Inferior parietal cortex (tissue), 1 donor: Measurements from ENCODE around the gene STX16.

Source experiments
- DNase-seq: peaks from one replicate; pipeline ENCODE4 v3.0.0-alpha.2; 2016; ENCODE audit errors: extremely low spot score

The STX16 gene

DNA sequence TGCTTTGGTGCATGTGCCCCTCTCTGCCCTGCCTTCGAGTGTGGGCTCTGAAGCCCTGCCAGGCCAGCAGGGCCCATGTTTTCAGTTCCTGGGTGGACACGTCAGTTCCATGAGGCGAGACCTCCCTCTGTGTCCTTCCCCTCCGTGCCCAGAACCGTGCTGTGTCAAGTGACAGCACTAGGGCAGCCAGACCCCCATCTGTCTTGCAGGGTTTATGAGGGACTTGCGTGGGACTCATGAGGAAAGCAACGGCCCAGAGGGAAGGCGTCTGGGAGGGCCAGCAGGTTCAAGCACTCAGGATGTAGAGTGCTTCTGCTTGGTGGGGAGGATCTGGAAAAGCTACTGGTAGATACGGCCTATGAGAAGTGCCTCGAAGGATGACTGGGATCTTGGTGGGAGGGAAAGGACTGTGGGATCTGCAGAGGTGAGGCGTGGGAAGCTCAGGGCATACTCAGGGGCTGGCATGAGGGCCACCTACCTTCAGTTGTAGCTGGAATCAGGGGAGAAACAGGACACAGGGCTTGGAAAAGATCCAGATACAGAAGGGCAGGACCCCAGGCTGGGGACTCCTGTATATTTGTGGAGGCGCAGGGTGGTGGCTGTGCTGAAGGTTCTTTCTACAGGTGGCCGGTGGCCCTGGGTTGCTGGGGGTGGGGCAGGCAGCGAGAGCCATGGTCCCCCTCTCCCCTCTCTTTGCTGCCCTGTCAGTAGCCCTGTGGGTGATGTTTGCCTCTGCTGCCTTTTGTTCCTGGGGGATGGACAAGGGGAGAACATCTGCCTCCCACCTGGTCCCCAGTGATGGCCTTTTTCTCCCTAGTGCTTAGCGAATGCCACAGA lies 47.0 kb downstream of the STX16 start:
- no peak for DNase-seq

- DNase-seq = no peak
Observed at GRCh38 chr20:58698741-58699622, 47.9 kb downstream of the STX16 start.

GRCh38 chr20:58699623-58700107 lies 48.6 kb downstream of the STX16 start:
- DNase-seq = no peak

DNA sequence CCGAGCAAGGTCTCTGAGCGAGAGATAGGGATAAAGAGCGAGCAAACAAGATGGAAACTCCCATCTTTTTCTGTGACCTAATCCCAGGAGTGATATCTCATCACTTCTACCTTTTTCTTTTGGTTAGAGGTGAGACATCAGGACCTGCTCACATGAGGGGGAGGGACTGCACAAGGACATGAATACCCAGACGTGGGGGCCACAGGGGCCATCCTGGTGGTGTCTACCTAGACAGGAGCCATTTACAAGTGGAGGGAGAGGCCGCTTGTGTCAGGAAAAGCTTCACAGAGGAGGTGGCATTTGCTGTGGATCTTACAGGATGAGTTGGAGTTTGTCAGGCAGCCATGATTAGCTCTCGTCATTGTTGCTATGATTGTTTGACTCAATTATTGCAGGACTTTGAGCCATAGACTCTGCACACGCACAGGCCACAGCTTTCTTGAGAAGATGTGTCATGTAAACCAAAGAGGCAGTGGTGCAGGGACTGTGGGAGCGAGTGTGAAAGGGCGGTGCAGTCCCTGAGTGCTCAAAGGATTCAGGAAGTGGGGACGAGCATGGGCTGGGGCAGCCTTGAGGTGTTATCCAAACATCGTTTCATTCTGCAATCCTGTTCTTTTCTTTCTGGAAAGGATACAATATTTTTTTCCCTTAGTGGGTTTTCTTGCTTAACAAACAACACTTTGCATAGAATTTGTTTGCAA lies 49.2 kb downstream of the STX16 start:
- no peak for DNase-seq

DNA sequence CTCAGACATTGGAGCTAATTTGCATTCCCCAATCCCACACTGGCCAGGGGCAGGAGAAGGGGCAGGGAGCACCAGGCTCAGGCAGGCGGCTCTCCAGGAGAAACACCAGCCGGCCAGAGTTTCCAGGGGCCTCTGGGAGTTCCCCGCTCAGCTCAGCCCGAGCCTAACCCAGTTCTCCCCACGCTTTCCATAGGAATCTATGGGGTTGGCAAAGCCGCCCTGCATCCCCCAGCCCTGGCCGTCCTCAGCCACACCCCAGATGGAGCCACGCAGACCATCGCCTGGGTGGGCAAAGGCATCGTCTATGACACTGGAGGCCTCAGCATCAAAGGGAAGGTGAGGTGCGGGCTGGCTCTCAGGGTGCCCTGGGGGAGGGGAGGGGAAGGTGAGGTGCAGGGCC lies 49.7 kb downstream of the STX16 start:
- no peak for DNase-seq

DNA sequence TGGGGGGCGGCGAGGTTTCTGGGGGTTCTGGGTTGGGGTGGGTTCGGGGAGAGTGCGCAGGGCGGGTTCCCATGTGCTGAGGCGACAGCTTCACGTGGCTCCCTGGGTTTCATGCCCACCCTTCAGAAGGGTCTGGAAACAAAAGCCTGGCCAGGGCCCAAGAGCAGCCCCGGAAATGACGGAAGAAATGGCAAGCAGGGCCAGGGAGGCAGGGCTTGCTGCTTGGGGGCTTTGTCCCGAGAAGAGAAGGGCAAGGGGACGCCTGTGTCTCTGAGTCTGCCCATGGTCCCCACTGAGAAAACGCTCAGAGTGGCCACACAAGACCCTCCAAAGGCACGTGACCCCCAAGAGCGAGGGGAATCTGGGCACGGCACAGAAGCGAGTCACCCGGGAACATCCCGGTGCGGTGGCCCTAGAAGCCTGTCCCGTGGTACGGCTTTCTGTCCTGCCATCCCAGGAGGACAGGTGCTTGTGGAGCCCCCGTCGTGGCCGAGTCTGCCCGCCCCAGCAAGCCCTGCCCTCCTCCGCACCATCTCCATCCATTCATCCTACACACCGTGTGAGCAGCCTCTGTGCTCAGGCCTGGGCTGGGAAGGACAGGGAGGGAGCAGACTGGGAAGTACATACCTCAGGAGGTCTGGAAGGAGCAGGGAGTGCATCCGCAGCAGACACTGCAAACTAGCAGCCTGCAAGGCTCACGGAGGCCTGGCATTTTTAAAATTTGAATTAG lies 50.5 kb downstream of the STX16 start:
- no peak for DNase-seq

DNA sequence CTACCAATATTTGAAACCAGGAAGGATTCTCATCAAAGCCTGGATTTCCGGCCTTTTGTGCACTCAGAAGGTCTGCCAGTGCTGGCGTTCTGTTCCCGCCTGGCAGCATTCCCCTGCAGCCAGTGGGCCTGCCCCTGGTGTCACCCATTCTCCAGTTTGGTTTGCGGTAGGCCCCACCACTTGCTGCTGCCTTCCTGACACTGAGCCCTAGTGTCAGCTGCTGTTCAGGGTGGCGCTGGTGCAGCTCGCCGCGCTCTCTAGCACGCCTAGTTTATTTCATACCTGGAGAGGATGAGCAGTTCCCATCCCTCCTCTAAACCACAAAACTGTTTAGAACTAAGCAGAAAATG lies 51.1 kb downstream of the STX16 start:
- DNase-seq = no peak

DNA sequence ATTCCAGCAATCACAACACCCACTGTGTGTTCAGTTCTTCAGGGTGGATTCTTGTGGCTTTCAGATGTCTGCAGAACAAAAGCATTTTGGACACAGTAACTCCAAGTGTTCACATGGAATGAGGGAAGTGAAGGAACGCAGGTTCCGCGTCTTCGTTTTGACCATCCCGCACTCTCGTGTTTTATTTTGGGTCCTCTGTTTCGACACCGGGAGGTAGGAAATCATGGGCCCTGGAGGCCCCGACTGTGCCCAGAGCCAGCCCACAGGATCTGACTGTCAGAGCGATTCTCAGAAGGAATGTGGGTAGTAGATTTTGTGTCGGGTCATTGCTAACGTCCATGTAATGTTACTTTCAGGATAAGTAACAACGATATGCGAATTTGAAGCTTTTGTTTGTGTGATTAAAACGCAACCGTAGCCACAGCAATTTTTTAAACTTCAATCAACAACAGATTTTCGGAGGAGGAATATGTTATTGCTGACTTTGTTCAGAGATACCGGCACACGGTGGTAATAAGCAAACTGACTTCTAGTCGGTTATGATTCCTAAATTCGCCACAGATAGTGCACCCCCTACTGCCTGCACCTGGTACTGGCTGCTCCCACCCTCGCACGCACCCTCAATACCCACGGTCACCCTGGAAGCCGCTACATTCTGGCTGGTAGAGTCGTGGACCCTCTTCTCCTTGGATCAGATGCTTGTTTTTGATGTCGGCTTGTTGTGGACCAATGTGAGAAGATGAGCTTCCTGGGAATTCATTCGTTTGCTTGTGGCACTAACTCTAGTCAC lies 52.0 kb downstream of the STX16 start:
- DNase-seq = no peak

DNA sequence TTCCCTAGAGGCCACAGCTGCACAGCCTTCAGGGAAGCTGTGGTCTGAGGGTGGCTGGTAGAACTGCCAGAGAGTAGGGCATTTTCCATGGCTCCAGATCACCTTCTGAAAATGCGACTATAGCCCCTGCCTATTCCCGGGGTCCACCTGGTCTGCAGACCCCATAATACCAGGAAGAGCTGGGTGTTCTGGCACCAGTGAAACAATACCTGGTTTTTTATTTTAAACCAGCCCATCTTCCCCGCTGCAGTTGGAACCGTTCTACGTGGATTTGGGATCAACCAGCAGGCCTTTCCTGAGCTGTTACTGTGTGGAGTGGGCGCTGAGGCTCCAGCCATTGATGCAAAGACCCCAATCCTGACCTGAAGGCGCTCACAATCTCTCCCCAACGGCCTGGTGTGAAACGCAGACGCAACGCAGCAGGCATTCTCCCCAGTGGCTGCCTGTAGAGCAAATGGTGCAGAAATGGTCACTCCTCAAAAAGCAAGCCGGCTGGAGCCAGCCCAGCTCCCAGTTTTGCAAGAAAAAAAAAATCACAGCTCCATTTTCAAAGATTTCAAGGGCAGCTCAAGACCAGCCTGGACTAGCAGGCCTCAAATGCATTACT lies 52.8 kb downstream of the STX16 start:
- DNase-seq = no peak

GRCh38 chr20:58705208-58705926 lies 54.3 kb downstream of the STX16 start:
- DNase-seq = peak; percentile 32

DNA sequence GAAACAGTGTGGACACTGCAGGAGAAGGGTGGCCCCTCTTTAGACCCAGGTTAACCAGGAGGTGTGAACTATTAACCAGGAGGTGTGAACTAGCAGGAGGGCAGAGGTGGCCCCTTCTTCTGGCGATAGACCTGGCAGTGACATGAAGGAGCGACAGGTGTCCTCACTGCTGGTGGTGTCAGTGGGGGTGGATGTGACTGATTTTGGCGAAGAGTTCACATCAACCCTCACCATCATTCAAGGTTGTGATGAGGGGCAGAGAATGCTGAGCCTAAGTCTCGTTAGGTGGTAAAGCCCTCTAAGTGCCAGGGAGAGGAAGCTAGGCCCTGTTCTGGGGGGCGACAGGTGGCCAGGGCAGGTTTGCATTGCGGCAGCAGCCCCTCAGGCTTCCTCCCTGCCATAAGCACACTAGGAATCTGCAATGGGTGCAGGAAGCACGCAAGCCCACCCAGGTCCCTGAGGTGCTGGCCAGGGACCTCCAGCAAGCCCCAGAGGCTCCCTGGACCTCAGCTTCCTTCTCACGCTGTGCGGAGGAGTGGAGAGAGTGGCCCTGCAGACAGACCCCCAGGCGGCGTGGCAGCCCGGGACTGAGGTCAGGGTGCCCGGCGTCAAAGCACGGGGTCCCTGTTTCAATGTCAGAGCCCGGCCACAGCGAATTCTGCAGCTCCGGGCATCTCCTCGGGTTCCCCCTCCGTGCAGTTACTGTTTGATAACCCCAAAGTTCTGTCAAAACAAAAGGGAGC lies 55.2 kb downstream of the STX16 start:
- no peak for DNase-seq

DNA sequence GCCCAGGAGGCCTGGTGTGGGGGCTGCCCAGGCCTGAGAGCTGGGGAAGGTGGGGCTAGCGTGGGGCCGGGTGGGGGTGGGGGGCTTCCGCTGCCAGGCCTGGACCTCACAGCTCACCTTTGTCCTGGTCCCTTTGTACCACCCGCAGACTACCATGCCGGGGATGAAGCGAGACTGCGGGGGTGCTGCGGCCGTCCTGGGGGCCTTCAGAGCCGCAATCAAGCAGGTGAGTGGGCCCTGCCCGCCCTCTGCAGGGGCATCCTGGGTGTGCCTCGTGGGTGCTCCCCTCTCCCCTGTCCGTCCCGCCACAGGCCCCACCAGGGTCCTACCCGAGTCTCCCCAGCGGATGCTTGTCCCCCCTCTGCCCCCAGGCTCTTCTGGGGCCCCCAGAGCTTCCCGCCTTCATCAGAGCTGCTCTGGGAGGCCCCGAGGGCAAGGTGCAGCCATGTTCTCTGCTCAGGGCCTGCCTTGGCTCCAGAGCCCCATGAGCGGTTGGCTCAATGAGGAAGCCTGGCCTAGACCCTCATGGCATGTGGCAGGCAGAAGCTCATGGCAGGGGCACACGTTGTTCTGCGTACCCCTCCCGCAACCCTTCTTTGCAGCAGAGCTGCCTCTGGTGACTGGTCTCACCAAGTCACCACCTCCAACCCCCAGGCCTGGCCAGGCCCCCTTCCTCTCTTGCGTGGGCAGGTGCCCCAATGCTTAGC lies 56.0 kb downstream of the STX16 start:
- DNase-seq = no peak

DNA sequence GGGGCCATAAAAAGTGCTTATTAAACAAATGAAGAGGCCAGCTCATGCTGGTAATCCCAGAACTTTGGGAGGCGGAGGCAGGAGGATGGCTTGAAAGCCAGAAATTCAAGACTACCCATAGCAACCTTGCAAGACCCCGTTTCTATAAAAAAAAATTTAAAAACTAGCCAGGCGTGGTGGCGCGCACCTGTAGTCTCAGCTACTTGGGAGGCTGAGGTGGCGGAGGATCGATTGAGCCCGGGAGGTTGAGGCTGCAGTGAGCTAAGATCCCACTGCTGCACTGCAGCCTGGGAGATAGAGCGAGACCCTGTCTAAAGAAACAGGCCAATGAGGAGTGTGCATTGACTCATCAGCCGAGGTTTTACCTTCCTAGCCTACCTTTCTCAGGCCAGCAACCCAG lies 56.7 kb downstream of the STX16 start:
- DNase-seq = no peak

DNA sequence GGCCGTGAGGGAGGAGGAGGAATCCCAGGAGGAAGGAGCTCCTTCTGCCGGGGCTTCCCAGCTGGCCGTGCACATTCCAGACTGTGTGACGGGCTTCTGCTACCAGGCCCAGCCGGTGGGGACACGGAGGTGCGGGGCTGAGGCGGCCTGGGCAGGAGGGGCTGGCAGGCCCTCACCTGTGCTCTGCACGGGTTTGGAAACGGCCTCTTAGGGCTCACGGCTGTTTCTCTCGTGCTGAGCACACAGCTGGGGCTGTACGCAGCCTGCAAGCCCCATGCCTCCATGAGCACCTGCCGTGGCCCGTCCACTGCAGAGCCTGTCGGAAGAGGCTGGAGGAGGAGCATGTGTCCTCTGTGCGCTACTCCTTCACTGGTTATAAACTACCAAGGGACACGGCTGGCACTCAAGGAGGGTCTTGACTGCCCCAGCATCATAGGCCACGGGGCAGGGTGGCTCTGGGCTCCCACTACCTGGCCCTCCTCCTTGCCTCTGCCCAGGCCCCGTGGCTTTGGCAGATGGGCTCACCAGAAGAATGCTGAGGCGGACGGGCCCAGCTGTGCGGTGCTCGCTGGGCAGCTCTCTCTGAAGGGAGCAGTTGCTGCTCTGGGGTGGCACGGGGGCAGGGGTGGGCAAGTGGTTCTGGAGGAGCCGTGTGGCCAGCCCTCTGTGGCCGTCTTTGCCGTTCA lies 57.3 kb downstream of the STX16 start:
- DNase-seq = no peak

DNA sequence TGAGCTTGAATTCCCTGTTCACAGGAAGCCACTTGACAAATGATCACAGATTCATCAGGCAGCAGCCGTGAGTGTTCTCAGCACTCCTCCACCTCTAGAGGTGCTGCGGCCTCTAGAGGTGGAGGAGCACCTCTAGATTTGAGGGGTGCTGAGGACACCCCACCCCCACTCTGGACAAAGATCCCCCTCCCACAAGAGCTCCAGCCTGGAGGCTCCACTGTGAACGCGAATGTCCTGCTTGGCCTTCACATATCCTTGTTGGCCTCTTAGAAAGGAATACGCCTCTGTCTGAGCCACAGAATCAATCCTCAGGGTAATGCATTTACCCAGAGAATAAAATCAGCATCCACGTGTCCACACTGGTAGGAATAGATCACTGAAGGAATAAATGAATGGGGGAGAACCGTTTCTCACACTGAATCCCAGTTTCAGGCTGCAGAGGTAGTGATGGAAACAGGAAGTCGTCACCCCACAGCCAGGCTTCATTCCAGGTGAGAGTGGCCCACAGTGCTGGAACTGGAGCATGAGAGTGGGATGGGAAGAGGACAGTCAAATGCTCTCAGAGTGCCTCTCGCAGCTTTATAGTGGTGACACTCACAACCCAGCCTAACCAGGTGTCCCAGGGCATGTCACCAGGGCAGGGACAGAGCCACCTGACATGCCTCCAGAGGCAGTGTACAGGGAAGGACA lies 58.1 kb downstream of the STX16 start:
- DNase-seq = no peak

DNA sequence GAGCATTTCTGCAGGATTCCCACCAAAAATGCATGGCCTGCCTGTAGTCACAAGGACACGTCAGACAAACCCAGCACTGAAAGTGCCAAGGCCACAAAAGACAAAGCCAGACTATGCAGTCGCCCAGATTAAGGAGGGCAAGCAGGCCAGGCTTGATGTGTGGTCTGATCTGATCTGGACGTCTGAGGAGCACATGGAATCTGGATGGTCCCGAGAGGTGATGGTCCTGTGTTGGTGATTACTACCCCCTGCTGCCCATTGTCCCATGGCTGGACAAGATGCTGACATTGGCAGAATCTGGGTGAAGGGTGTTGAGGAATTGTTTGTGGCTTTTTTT lies 58.6 kb downstream of the STX16 start:
- DNase-seq = no peak
